GM12891 (cell line): Measurements from ENCODE around the gene KIZ.

Experiments
- POLR2A ChIP-seq: IDR thresholded peaks from 2 replicates; pipeline ENCODE4 v1.6.1; 2011; ENCODE audit warnings: low read depth, low read length, control low read depth
- POLR2AphosphoS5 ChIP-seq: IDR thresholded peaks from 2 replicates; pipeline ENCODE4 v1.6.1; 2011; ENCODE audit warnings: low read depth, low read length, control low read depth

DNA sequence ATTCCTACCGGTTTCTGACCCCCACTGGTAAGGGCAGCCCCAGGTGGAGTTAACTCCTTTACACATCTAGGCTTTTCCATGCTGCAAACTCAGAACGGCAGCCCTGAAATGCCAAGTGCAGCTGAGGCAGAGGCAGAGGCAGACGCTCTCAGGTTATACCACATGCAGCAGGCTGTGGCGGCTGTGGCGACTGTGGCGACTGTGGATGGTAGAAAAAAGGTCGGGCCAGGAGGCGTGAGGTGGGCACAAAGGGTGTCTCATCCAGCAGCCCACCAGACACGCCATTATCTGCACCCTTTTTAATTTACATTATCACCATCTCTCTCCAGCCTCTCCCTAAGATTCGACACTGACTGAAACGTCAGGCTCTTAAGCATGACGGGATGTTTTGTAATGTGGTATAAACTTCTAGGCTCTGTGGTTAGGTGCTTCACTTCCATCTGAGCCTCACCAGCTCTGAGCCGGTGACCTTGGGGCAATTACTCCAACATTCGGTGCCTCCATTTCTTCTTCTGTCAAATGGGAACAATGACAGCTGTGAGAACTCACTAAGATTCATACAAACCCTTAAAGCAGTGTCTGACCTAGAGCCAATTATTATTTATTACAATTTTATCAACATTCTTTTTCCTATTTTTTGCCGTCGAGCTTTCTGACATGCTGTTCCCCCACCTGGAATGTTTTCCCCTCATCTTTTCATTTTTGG, 8.2 kb downstream of the KIZ start:
- TF ChIP-seq POLR2AphosphoS5 (no peak), POLR2A (no peak)
